Measurements from ENCODE around the gene EML5. TPM values are rescaled to one million over a fixed set of nuclear protein-coding genes. Genes with fewer than 3 reads are reported as not detected.

Gene EML5
- total and polyA plus RNA-seq, 2 donors (not counting 3 experiments of a cell fraction or from before 2014, with no cell fraction given) = not detected

GRCh38 chr14:88618476-88618875 lies 174.3 kb downstream of the EML5 start:
- Histone ChIP-seq H3K9ac (replicated peaks; ENCODE audit: extremely low read depth, insufficient read depth, low read length) (no peak overlapping the region), H3K27ac (ENCODE audit: insufficient read depth, low read depth, low read length) (no peak overlapping the region), H3K4me3 (replicated peaks in 1 of 3; ENCODE audit: insufficient read depth in 1 of 3, low read depth in 1 of 3, low read length in 3 of 3) (no peak overlapping the region), H3K9me1 (replicated peaks; ENCODE audit: control insufficient read depth, extremely low read depth, insufficient read depth, low read length) (no peaks in the 10 kb centered on the region), H3K27me3 (ENCODE audit: control insufficient read depth in 2 of 2, insufficient read depth in 2 of 2, low read length in 2 of 2) (no peaks in the 10 kb centered on the region), H3K9me3 (replicated peaks; ENCODE audit: control insufficient read depth, insufficient read depth, low read length) (no peaks in the 10 kb centered on the region), H3K79me2 (ENCODE audit: control insufficient read depth, insufficient read depth, low read length) (no peaks in the 10 kb centered on the region), H2AFZ (ENCODE audit: low read depth, low read length) (no peak overlapping the region), H3K4me2 (ENCODE audit: insufficient read depth, low read length) (no peak overlapping the region), H4K20me1 (replicated peaks; ENCODE audit: control insufficient read depth, extremely low read depth, insufficient read depth, low read length) (no peaks in the 10 kb centered on the region), H3K36me3 (ENCODE audit: control insufficient read depth in 2 of 2, extremely low read depth in 1 of 2, insufficient read depth in 2 of 2, low read length in 2 of 2) (no peaks in the 10 kb centered on the region), H3K4me1 (ENCODE audit: control insufficient read depth, extremely low read depth, insufficient read depth, low read length) (peaks cover 17% of the 10 kb centered on the region)
- TF ChIP-seq GATA2 (IDR thresholded peaks at IDR 0.05; ENCODE audit: insufficient read depth, insufficient read length, low read depth, low read length) (no peak), MAX (IDR thresholded peaks at IDR 0.05; ENCODE audit: insufficient read depth, insufficient read length) (no peak), POLR2AphosphoS5 (IDR thresholded peaks at IDR 0.05; ENCODE audit: insufficient read depth, low read depth, low read length) (no peak), FOS (IDR thresholded peaks at IDR 0.05; ENCODE audit: borderline replicate concordance, insufficient read depth, low read length) (no peak), MYC (IDR thresholded peaks at IDR 0.05; ENCODE audit: low read depth, low read length) (no peak), EZH2 (IDR thresholded peaks at IDR 0.05; ENCODE audit: borderline replicate concordance, low read depth, low read length, severe bottlenecking) (no peak), POLR2A (IDR thresholded peaks at IDR 0.05; ENCODE audit: low read depth, low read length) (no peak), JUN (IDR thresholded peaks at IDR 0.05; ENCODE audit: borderline replicate concordance, insufficient read depth, insufficient read length, low read depth) (no peak), CTCF (IDR thresholded peaks at IDR 0.05; ENCODE audit: extremely low read depth in 1 of 2, insufficient read depth in 1 of 2, low read depth in 1 of 2, low read length in 2 of 2) (no peak)
- no TSS peak for BruUV-seq (replicated peaks)
- CTCF ChIA-PET = interaction anchor here (0.6 to 1.4 kb wide), 3 partner anchors 44 to 429 kb away, joined by 3 read pairs; no protein-coding TSS in a partner anchor
- intact Hi-C loops (cut with micrococcal nuclease) = no loop called here
- POLR2A ChIA-PET = no interaction called here
- no peak for DNase-seq (ENCODE audit: low read depth, low spot score)
- dilution Hi-C loops (cut with MboI; ENCODE audit: extremely low pct_ligation_motif_present, low sequenced_read_pairs) = no loop called here
- no peak for FAIRE-seq

Data from endothelial cell of umbilical vein (primary cell).